Tibial nerve (tissue), 4 donors: ENCODE data around the gene CCDC144A. TPM values are rescaled to one million over a fixed set of nuclear protein-coding genes. Genes with fewer than 3 reads are reported as not detected.
"Not testable (repeated sequence)": the region's sequence is repeated elsewhere in the genome, so short reads cannot be mapped to it uniquely, and the experiment has no call there.

Experiments used
- DNase-seq, 2 donors: peaks; one replicate each; pipeline ENCODE4 v3.0.0-alpha.2; 2019; ENCODE audit warnings: low spot score in 2 of 2
- H3K27ac ChIP-seq, 4 donors: fragments of 200-600 bp; sonication (generic) in 3 of 4; one replicate each; pipeline ENCODE4 v1.5.1; 2017 to 2019; ENCODE audit warnings: mild to moderate bottlenecking in 1 of 4
- H3K27me3 ChIP-seq, 2 donors: fragments of 200-600 bp; sonication (generic) in 1 of 2; one replicate each; pipeline versions ENCODE4 v1.5.1 to v1.6.0; 2017 to 2019
- H3K36me3 ChIP-seq, 3 donors: fragments of 200-600 bp; sonication (generic); one replicate each; pipeline ENCODE4 v1.5.1; 2018 to 2019
- H3K4me1 ChIP-seq, 4 donors: fragments of 200-600 bp; sonication (generic) in 3 of 4; one replicate each; pipeline ENCODE4 v1.5.1; 2017 to 2019
- H3K4me3 ChIP-seq, 4 donors: fragments of 200-600 bp; sonication (generic) in 3 of 4; one replicate each; pipeline ENCODE4 v1.5.1; 2017 to 2019; ENCODE audit warnings: mild to moderate bottlenecking in 1 of 4, moderate library complexity in 1 of 4
- H3K9me3 ChIP-seq, 4 donors: fragments of 200-600 bp; sonication (generic) in 3 of 4; one replicate each; pipeline ENCODE4 v1.5.1; 2017 to 2019
- CTCF ChIP-seq, 5 experiments: fragments of 200-600 bp in 3 of 5; fragments of 450-650 bp in 2 of 5; sonication (generic) in 3 of 5; IDR thresholded peaks; one replicate each; pipeline ENCODE4 v1.5.1; 2016 to 2019; ENCODE audit warnings: antibody characterized with exemption in 5 of 5, mild to moderate bottlenecking in 3 of 5, moderate library complexity in 2 of 5
- EP300 ChIP-seq, 2 donors: sonication (generic); formaldehyde crosslinking; IDR thresholded peaks; one replicate each; pipeline ENCODE4 v1.6.1; 2017; ENCODE audit warnings: antibody characterized with exemption in 2 of 2, mild to moderate bottlenecking in 1 of 2
- POLR2A ChIP-seq, 2 donors: fragments of 450-650 bp; IDR thresholded peaks; one replicate each; pipeline ENCODE4 v1.6.1; 2017; ENCODE audit warnings: antibody characterized with exemption in 2 of 2, mild to moderate bottlenecking in 2 of 2, moderate library complexity in 2 of 2
- WGBS, 2 donors: methylation state at CpG; one replicate each; pipeline ENCODE4 v1.1.5; 2018; 5-methylcytosine and 5-hydroxymethylcytosine counted together
- total RNA-seq, 4 donors: library from RNA; depleted of rRNA; stranded (reverse); fragments of >200 nt; gene quantifications; one replicate each; pipeline ENCODE4 v1.1.0, GENCODE V29; 2016

The CCDC144A gene
- total RNA-seq, 4 donors from 2014 or later, result 5.1 to 27.3 (median 5.6) TPM

DNA sequence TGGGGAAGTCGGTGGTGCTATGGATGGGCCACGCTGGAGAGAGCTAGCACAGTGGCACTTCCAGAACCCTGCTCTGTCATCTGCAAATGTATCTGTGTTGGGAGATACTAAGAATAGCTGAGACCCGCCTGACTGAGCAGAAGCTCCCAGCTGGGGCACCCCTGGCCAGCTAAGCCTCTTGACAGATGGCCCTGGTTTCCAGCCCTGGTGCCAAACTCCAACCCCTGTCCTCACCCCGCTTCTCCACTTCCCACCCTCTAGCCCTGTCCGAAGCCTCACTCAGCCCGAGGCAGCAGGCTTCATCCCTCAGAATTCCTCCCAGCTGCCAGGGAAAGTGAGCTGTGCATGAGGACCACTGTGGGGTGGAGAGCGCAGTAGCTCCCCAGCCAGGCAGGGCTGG is 124.4 kb downstream of the CCDC144A start:
- peaks cover 0 to 7% (median 0%) of the 10 kb centered on the region in 4 donors for H3K4me1 ChIP-seq
- no peaks in the 10 kb centered on the region for H3K36me3 ChIP-seq
- no peak overlapping the region for H3K27ac ChIP-seq
- no peaks in the 10 kb centered on the region for H3K27me3 ChIP-seq
- H3K9me3 ChIP-seq, result no peaks in the 10 kb centered on the region
- TF ChIP-seq CTCF (IDR thresholded peaks at IDR 0.05) (no peak), POLR2A (IDR thresholded peaks at IDR 0.05) (no peak), EP300 (IDR thresholded peaks at IDR 0.05) (no peak)
- DNase-seq, result no peak
- 77 to 85% methylated on average over 6 to 7 of the region's 7 CpGs for WGBS, 2 donors
- H3K4me3 ChIP-seq, result no peak overlapping the region

DNA sequence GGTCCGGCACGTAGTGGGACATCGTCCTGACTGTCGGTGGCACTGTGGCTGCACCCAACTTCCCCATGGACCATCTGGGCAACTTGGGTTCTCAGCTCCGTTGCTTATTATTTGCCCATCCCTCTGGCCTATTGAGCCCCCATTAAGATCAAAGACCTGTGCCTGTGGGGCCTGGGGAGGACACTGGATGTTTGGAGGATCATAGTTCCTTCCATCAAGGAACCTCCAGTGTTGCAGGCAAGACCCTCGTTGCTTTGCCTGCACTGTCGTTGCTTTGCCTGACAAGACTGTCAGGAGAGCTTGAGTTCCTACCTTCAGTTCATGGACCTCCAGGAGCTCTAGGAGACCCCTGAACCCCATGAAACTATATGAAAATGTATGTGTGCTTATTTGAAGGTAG is 127.2 kb downstream of the CCDC144A start:
- no peak for DNase-seq

DNA sequence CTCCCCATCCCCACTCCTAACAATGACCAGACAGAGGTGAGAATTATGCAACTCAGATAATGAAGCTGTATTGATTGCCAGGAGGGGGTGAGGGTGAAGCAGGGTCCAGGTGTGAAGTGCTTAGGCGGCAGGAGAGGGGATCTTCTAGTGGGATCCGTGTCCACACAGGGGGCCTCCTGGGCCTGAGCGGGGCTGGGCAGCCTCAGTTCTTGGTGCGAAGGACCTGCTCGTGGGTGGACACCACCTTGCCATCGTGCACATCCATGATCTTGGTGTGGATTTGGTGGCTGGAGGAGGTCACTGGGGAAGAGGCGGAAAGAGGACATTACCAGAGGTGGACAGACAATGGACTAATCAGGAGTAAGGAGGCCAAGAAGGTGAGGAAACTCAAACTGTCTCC is 127.9 kb downstream of the CCDC144A start:
- H3K27ac ChIP-seq, H3K27me3 ChIP-seq, H3K4me3 ChIP-seq, DNase-seq, H3K36me3 ChIP-seq, H3K9me3 ChIP-seq: not testable (repeated sequence)
- peaks cover 0 to 24% (median 0%) of the 10 kb centered on the region in 4 donors for H3K4me1 ChIP-seq
- WGBS, 2 donors, result 77 to 95% methylated on average over 4 to 7 of the region's 7 CpGs

More for the DNA sequence above, 127.2 kb downstream of the CCDC144A start:
- Histone ChIP-seq H3K36me3 (no peaks in the 10 kb centered on the region), H3K4me1 (peaks cover 0 to 24% (median 0%) of the 10 kb centered on the region in 4 donors), H3K27ac (no peak overlapping the region), H3K27me3 (no peaks in the 10 kb centered on the region), H3K9me3 (no peaks in the 10 kb centered on the region), H3K4me3 (no peak overlapping the region)
- no peak for TF ChIP-seq EP300 (IDR thresholded peaks at IDR 0.05)
- no peak for TF ChIP-seq CTCF (IDR thresholded peaks at IDR 0.05)
- no peak for TF ChIP-seq POLR2A (IDR thresholded peaks at IDR 0.05)
- 80 to 93% methylated on average over 5 to 7 of the region's 7 CpGs for WGBS, 2 donors

DNA sequence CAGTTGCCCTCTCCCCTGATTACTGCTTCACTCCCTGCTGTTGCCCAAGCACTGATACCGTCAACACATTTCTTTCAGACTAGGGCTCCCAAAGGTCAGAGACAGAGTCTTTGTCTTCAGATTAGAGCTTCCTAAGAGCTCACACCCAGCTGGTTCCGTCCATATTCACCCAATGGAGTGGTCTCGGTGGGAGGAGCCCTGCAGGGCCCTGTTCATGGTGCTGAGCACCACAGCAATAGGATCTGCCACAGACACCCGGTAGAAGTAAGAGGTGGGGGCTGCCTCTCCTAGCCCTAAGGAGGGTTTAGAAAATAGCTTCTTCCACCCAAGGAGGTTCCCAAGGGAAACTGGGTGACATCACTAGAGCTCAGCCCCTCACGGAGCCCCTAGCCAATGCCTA is 128.3 kb downstream of the CCDC144A start:
- WGBS, 2 donors, result 59 to 67% methylated on average over 4 to 5 of the region's 5 CpGs

DNA sequence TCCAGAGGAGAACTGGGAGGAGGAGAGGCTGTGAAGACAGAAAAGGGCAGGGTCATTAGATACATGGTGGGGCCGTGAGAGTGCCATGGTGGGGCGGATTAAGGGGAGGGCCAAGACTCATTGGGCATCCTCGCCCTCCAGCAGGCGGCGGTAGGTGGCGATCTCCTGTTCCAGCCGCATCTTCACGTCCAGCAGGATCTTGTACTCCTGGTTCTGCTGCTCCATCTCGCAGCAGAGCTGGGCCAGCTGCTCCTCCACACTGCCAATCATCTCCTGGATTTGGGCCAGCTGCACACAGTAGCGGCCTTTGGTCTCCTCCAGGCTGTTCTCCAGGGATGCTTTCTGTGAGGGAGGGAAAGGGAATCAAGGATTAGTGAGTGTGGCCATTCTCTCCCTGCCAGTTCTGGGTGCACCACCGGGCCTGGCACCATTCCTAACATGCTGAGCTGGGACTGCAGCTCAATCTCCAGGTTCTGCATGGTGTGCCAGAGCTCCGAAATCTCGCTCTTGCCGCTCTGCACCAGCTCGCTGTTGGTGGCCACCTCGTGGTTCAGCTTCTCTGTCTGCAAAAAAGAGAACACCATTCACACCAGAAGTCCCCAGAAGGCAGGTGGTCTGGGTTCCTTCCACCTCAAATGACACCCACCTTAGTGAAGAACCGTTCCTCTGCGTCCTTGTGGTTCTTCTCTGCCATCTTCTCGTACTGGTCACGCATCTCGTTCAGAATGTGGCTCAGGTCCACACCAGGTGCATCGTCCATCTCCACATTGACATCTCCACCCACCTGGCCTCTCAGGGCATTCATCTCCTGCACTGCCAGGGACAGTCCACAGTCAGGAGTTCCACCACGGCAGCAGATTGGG is 129.0 kb downstream of the CCDC144A start:
- Histone ChIP-seq H3K4me1 (peaks cover 0 to 24% (median 0%) of the 10 kb centered on the region in 4 donors), H3K4me3 (no peak overlapping the region), H3K27me3 (no peaks in the 10 kb centered on the region), H3K27ac (no peak overlapping the region), H3K9me3 (no peaks in the 10 kb centered on the region), H3K36me3 (no peaks in the 10 kb centered on the region)
- DNase-seq, result no peak
- no peak for TF ChIP-seq POLR2A (IDR thresholded peaks at IDR 0.05)
- TF ChIP-seq CTCF (IDR thresholded peaks at IDR 0.05), result no peak
- TF ChIP-seq EP300 (IDR thresholded peaks at IDR 0.05), result no peak
- 81 to 82% methylated on average over 20 to 23 of the region's 23 CpGs for WGBS, 2 donors

More for the DNA sequence above, 128.3 kb downstream of the CCDC144A start:
- TF ChIP-seq CTCF (IDR thresholded peaks at IDR 0.05), result no peak
- no peak for TF ChIP-seq EP300 (IDR thresholded peaks at IDR 0.05)
- no peak for TF ChIP-seq POLR2A (IDR thresholded peaks at IDR 0.05)
- no peak for DNase-seq
- Histone ChIP-seq H3K27me3 (no peaks in the 10 kb centered on the region), H3K36me3 (no peaks in the 10 kb centered on the region), H3K4me3 (no peak overlapping the region), H3K27ac (no peak overlapping the region), H3K9me3 (no peaks in the 10 kb centered on the region), H3K4me1 (peaks cover 0 to 24% (median 0%) of the 10 kb centered on the region in 4 donors)
